Kidney epithelial cell (primary cell): ENCODE data around the gene KCNMA1. TPM values are rescaled to one million over a fixed set of nuclear protein-coding genes. Genes with fewer than 3 reads are reported as not detected.

Experiments
- DNase-seq: peaks from one replicate; pipeline ENCODE4 v3.0.0-alpha.2; 2010; ENCODE audit warnings: low read depth
- H3K27me3 ChIP-seq: 2 replicates; pipeline ENCODE4 v1.6.0; 2011; ENCODE audit warnings: low read length; ENCODE audit not compliant: control insufficient read depth, insufficient read depth
- H3K36me3 ChIP-seq: 2 replicates; pipeline ENCODE4 v1.5.1; 2011; ENCODE audit warnings: low read length; ENCODE audit not compliant: control insufficient read depth, insufficient read depth
- H3K4me3 ChIP-seq: 2 replicates; pipeline ENCODE4 v1.5.1; 2011; ENCODE audit warnings: low read depth, mild to moderate bottlenecking, control low read depth, low read length
- total RNA-seq: library from RNA; depleted of rRNA; stranded (reverse); fragments of >200 nt; gene quantifications from 2 replicates; pipeline ENCODE4 v1.2.3, GENCODE V29; 2015
- TF ChIP-seq, protein P1 (sequence below): IDR thresholded peaks from 2 replicates; pipeline ENCODE4 v1.5.1; 2011; ENCODE audit warnings: mild to moderate bottlenecking, moderate library complexity, low read length, control low read depth, inconsistent platforms; ENCODE audit not compliant: insufficient read depth, poor library complexity, severe bottlenecking

KCNMA1 gene
- total RNA-seq, 1 donor from 2014 or later, result 18.9 TPM

DNA sequence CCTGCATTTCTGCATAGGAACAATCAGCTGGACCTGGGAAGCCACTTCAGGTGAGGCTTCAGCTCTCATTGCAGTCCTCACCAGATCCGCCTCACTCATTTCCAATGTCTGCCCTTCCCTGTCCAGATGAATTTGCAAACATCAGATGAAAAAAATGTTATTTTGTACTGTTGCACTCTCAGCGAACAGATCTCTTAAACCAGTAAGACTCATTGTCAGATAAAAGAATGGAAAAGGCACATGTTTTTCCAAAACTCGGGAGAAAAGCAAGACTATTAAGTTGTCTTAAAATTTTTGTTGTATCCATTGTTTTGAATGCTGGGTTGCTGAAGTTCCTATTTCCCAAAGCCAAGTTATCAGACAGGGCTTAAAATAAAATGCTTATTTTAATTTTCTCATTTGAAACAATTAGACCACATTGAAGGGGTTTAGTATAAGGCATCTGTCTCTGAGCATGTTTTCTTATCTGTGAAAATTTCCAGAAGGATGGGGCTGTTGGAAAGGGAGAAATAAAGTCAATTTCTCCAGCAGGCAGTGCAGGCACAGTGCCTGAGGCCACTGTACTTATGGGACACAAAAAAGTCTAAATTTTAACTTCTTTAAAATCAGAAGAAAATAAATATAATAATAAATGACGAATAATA lies 396.8 kb downstream of the KCNMA1 start:
- TF ChIP-seq, protein P1, sequence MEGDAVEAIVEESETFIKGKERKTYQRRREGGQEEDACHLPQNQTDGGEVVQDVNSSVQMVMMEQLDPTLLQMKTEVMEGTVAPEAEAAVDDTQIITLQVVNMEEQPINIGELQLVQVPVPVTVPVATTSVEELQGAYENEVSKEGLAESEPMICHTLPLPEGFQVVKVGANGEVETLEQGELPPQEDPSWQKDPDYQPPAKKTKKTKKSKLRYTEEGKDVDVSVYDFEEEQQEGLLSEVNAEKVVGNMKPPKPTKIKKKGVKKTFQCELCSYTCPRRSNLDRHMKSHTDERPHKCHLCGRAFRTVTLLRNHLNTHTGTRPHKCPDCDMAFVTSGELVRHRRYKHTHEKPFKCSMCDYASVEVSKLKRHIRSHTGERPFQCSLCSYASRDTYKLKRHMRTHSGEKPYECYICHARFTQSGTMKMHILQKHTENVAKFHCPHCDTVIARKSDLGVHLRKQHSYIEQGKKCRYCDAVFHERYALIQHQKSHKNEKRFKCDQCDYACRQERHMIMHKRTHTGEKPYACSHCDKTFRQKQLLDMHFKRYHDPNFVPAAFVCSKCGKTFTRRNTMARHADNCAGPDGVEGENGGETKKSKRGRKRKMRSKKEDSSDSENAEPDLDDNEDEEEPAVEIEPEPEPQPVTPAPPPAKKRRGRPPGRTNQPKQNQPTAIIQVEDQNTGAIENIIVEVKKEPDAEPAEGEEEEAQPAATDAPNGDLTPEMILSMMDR, result no peak
- Histone ChIP-seq H3K27me3 (no peaks in the 10 kb centered on the region), H3K4me3 (no peak overlapping the region), H3K36me3 (no peaks in the 10 kb centered on the region)
- DNase-seq, result no peak

DNA sequence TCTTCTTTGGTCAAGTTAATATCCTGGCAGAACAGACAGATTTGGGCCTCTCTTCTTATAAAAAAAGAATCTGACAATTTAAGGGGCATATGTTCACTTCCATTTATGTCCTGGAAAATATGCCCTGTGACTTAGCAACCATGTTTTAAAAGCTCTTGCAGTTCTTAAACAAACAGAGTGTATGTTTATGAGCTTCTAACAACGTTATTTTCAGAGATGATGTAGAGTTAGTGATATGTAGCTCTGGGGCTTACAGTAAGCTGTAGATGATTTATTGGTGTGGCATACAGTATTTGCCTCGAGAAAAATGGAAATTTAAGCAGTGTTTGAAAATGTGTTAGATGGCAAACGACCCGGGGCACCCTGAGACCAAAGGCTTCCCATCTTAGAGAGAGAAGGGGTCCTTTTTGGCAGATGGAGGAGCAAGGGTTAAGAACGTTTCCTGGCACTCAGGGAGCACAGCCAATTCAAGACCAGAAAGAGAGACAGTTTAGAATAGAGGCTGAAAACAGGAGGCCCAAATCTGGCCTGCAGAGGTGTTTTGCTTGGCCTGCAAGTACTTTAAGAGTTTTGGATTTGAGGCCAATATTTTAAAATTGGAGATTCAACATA lies 397.5 kb downstream of the KCNMA1 start:
- TF ChIP-seq, protein P1, result no peak
- Histone ChIP-seq H3K4me3 (no peak overlapping the region), H3K36me3 (no peaks in the 10 kb centered on the region), H3K27me3 (no peaks in the 10 kb centered on the region)
- no peak for DNase-seq

DNA sequence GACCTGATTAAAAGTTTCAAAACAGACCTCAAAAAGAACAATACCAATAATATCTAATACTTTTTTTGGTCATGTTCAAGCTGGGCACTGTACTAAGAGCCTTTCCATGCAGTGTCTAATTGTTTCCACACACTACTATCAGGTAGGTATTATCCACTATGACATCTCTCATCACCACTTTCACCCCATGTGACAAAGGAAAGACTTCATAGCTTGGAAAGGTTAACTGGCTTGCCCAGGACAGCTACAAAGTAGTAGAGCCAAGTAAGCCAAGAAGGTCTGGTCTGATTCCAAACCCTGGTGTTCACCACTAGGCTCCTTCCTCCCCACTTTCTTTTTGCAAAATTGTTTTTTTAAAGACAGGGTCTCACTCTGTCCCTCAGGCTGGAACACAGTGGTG lies 400.5 kb downstream of the KCNMA1 start:
- DNase-seq, result no peak
- TF ChIP-seq, protein P1, result no peak
- H3K27me3 ChIP-seq, result no peaks in the 10 kb centered on the region
- no peak overlapping the region for H3K4me3 ChIP-seq
- no peaks in the 10 kb centered on the region for H3K36me3 ChIP-seq

DNA sequence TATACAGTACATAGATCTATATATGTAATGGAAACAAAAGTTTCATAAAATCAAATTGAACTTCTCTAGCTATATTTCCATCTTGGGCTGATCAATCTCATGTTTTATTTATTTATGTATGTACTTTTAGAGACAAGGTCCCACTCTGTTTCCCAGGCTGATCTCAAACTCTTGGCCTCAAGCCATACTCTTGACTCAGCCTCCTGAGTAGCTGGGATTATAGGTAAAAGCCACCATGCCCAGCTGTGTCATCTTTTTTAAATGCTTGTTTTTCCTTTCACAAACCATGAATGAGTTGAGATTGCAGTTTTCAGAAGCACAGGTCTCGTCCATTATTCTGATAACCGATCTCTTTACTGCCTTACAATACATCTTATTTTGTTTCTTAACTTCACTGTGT lies 400.9 kb downstream of the KCNMA1 start:
- DNase-seq, result no peak
- TF ChIP-seq, protein P1, result no peak
- no peaks in the 10 kb centered on the region for H3K27me3 ChIP-seq

DNA sequence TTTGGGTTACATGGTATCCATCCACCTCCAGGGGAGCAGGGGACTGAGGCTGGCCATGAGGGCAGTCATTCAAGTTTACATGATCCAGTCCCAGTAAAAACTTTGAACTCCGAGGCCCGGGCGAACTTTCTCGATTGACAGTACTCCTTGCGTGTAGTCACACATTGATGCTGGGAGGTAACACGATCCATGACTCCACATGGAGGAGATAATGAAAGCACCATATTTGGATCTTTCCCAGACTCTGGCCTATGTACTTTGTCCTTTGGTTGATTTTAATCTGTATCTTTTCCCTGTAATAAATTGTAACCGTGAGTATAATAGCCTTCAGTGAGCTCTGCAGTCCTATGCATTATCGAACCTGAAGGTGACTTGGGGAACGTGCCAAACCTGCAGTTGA lies 401.6 kb downstream of the KCNMA1 start:
- Histone ChIP-seq H3K4me3 (no peak overlapping the region), H3K36me3 (no peaks in the 10 kb centered on the region), H3K27me3 (no peaks in the 10 kb centered on the region)
- no peak for DNase-seq
- TF ChIP-seq, protein P1, result no peak

More for the DNA sequence above, 400.9 kb downstream of the KCNMA1 start:
- Histone ChIP-seq H3K4me3 (no peak overlapping the region), H3K36me3 (no peaks in the 10 kb centered on the region)

DNA sequence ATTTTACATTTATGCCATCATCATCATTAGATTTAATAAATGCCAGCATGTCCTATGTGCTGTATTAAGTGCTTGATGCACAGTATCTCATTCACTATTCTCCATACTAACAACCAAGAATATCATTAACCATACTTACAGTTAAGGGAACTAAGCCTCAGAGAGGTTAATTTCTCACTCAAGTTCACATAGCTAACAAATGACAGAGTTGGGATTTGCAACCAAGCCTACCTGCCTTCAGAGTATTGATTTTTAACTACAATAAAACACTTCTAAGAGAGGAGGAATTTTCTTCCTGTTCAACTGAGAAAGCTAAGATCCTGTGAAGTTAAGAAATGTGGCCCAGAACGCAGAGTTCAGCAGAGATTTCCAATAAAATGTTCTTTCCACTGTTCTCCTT lies 403.0 kb downstream of the KCNMA1 start:
- Histone ChIP-seq H3K36me3 (no peaks in the 10 kb centered on the region), H3K4me3 (no peak overlapping the region), H3K27me3 (no peaks in the 10 kb centered on the region)
- TF ChIP-seq, protein P1, result no peak
- no peak for DNase-seq
